ENCODE measurements around the gene CDHR3.

The CDHR3 gene

GRCh38 chr7:106029451-106029850 lies 66.4 kb downstream of the CDHR3 start:
- DNase-seq (ENCODE audit: low read depth), result no peak

- no peak for DNase-seq (ENCODE audit: low read depth)
Measured at GRCh38 chr7:106029941-106030340, 66.9 kb downstream of the CDHR3 start.

GRCh38 chr7:106031300-106032035 lies 68.4 kb downstream of the CDHR3 start:
- DNase-seq (ENCODE audit: low read depth), result no peak

- no peak for DNase-seq (ENCODE audit: low read depth)
Measured at GRCh38 chr7:106032295-106032694, 69.2 kb downstream of the CDHR3 start.

- DNase-seq (ENCODE audit: low read depth), result no peak
Measured at GRCh38 chr7:106033735-106034134, 70.7 kb downstream of the CDHR3 start.

- no peak for DNase-seq (ENCODE audit: low read depth)
Measured at GRCh38 chr7:106034383-106034782, 71.3 kb downstream of the CDHR3 start.

- no peak for DNase-seq (ENCODE audit: low read depth)
Measured at GRCh38 chr7:106035568-106035967, 72.5 kb downstream of the CDHR3 start.

- DNase-seq (ENCODE audit: low read depth), result no peak
Measured at GRCh38 chr7:106036004-106036403, 72.9 kb downstream of the CDHR3 start.

GRCh38 chr7:106037489-106038176 lies 74.6 kb downstream of the CDHR3 start:
- no peak for DNase-seq (ENCODE audit: low read depth)

GRCh38 chr7:106038289-106038688 lies 75.2 kb downstream of the CDHR3 start:
- no peak for DNase-seq (ENCODE audit: low read depth)

- no peak for DNase-seq (ENCODE audit: low read depth)
Measured at GRCh38 chr7:106038916-106039315, 75.9 kb downstream of the CDHR3 start.

- DNase-seq (ENCODE audit: low read depth), result no peak
Measured at GRCh38 chr7:106039486-106040060, 76.5 kb downstream of the CDHR3 start.

- no peak for DNase-seq (ENCODE audit: low read depth)
Measured at GRCh38 chr7:106041140-106041717, 78.2 kb downstream of the CDHR3 start.

- DNase-seq (ENCODE audit: low read depth), result no peak
Measured at GRCh38 chr7:106042196-106042611, 79.1 kb downstream of the CDHR3 start.

- no peak for DNase-seq (ENCODE audit: low read depth)
Measured at GRCh38 chr7:106045139-106045538, 82.1 kb downstream of the CDHR3 start.

GRCh38 chr7:106045586-106045985 lies 82.5 kb downstream of the CDHR3 start:
- DNase-seq (ENCODE audit: low read depth), result no peak

GRCh38 chr7:106047184-106047583 lies 84.1 kb downstream of the CDHR3 start:
- no peak for DNase-seq (ENCODE audit: low read depth)

- no peak for DNase-seq (ENCODE audit: low read depth)
Measured at GRCh38 chr7:106047818-106048705, 85.0 kb downstream of the CDHR3 start.

GRCh38 chr7:106048706-106049020 lies 85.6 kb downstream of the CDHR3 start:
- no peak for DNase-seq (ENCODE audit: low read depth)

- no peak for DNase-seq (ENCODE audit: low read depth)
Measured at GRCh38 chr7:106049139-106049752, 86.2 kb downstream of the CDHR3 start.

- DNase-seq (ENCODE audit: low read depth), result no peak
Measured at GRCh38 chr7:106050002-106050745, 87.1 kb downstream of the CDHR3 start.

Measured in non-pigmented ciliary epithelial cell (primary cell).